G401 (cell line): ENCODE measurements around the gene CDHR3. TPM values are rescaled to one million over a fixed set of nuclear protein-coding genes. Genes with fewer than 3 reads are reported as not detected.

Experiments used
- DNase-seq: peaks from one replicate; pipeline ENCODE4 v3.0.0-alpha.2; 2015; ENCODE audit warnings: low spot score
- in situ Hi-C: cut with HindIII; loops from 2 replicates; pipeline ENCODE4 v1.10.0; 2016; ENCODE audit warnings: low sequenced_read_pairs, mixed read lengths
- total RNA-seq: library from RNA; depleted of rRNA; stranded (reverse); fragments of >200 nt; shearing (Covaris generic); gene quantifications from 2 replicates; pipeline ENCODE4 v1.2.3, GENCODE V29; 2014

Gene CDHR3
- total RNA-seq, 1 experiment from 2014 or later, result 1.8 TPM

DNA sequence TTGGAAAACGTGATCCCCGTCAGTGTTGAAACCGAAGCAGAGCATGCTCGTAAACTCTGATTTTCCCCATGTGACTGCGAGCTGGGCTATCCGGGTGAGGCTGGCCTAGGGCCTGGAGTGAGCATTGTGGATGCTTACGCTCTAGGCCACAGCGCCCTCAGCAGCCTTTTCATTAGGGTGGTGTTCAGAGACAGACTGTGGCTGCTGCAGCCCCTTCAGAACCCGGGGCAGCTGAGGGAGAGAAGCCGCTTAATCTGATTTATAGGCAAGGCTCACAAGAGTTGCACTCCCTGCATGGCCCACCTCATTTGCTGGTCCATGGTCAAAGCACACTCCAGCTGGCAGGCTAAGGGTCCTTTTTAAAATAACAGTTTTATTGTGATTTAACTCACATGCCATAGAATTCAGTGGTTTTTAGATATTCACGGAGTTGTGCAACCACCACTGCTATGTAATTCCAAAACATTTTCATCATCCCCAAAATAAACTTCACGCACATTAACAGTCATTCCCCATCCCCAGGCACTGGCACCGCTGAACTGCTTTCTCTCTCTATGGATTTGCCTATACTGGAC, 76.5 kb downstream of the CDHR3 start:
- no peak for DNase-seq
- in situ Hi-C loops, result no loop called here

GRCh38 chr7:106041140-106041717, 78.2 kb downstream of the CDHR3 start:
- in situ Hi-C loops, result no loop called here
- peak; percentile 61 for DNase-seq

- in situ Hi-C loops, result no loop called here
- DNase-seq, result no peak
Observed at GRCh38 chr7:106042196-106042611, 79.1 kb downstream of the CDHR3 start.

DNA sequence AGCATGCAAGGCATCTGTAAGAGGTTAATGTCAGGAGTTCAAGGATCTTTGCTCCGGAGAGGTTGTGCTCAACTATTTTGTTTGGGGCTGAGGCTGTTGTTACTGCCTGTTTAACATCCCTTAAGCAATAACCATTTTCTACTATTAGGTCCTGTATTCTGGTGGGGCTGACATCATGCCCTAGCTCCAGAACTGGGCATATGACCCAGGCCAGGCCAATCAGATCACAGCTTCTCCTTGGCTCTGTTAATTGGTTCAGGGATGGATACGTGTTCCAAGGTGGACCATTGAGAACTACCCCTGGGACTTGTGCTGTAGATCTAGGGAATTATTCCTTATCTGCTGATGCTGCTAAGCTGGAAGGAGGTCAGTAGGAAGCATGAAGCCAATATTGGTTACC, 82.1 kb downstream of the CDHR3 start:
- in situ Hi-C loops, result no loop called here
- no peak for DNase-seq

- DNase-seq, result no peak
- in situ Hi-C loops, result no loop called here
Observed at GRCh38 chr7:106045586-106045985, 82.5 kb downstream of the CDHR3 start.

- in situ Hi-C loops, result no loop called here
- DNase-seq, result peak; percentile 55
Observed at GRCh38 chr7:106047184-106047583, 84.1 kb downstream of the CDHR3 start.

DNA sequence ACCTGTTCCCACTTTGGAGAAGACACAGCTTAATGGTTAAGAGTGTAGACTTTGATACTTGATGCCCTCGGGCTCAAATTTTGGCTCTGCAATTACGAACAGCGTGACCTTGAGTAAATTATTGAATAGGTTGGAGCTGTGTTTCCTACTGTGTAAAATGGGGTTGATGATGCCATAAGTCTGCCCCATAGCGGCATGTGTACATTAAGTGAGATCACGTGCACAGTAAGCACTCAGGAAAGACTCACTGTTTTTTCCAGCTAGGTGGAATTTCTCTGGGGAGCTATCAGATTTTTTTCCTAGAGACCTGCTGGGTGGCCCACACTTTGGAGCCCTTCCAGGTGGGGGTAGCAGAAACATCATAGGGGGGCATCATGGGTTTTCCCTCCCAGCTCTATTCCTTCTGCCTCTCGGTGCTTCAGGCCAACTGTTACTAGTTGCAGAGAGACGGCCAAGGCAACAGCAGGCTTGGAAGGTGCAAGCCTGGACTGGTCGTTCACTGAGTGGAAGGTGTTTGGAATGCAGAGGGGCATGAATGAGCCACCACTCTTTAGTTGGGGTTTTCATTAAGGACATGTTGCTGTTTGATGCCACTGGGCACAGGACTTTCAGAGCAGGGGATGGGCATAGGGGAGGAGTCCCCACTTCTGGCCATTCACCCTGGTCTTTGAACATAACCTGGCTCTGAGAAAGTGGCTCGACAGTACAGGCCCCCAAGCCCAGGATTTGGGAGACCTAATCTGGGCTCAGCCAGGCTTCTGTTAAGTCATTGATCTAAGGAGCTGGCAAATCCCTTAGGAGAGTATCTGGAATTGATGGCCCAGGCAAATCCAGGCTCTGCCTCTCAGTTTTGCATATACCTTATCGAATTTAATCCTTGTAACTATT, 85.0 kb downstream of the CDHR3 start:
- in situ Hi-C loops, result no loop called here
- DNase-seq, result peak; percentile 65

DNA sequence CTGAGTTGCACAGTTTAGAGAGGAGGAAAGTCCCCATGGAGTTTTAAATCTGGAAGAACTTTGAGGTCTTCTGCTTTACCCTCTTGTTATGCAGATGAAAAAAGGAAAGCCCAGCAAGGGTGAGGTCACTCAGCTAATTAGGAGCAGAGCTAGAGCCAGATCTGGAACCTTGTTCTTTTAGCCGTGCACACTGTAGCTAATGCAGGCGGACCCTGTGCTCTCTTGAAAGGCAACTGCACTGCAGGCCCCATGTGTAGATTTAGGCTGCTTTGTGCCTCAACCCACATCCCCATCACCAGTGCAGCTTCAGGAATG, 85.6 kb downstream of the CDHR3 start:
- DNase-seq, result no peak
- in situ Hi-C loops, result no loop called here

GRCh38 chr7:106049139-106049752, 86.2 kb downstream of the CDHR3 start:
- in situ Hi-C loops, result no loop called here

GRCh38 chr7:106050002-106050745, 87.1 kb downstream of the CDHR3 start:
- in situ Hi-C loops, result no loop called here
- DNase-seq, result no peak

More at GRCh38 chr7:106049139-106049752, 86.2 kb downstream of the CDHR3 start:
- DNase-seq, result no peak

DNA sequence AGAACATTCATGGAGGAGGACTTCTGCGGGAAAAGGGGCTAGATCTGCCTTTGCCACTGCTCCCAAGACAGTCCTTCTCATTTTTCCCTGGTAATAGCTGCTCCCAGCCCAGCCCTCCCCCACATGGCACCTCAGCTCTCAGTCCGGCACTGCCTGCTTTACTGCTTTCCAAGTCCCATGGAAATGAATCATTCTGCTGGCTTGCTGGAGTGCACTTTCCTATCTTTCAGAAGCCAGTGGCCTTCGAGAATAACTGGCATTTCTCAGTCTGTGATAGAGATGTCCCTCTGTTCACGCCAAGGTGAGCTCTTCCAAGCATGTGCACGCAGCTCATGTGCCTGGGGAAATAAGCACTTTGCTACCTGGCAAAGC, 87.7 kb downstream of the CDHR3 start:
- no peak for DNase-seq
- in situ Hi-C loops, result no loop called here

DNA sequence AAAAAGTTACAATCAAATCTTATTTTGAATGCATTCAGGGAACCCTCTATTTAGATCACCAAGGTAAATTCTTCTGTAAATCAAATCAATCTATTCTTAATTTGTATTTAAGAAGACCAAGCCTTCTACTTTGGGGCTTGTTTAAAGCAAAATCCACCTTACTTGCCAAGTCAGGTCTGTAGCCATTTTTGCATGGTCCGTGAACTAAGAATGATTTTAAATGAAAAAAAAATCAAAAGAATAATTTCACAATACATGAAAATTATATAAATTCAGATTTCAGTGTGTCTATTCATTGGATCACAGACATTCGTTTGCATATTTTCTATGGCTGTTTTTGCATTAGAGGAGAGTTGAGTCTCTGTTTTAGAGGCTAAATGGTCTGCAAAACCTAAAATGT, 89.6 kb downstream of the CDHR3 start:
- in situ Hi-C loops, result no loop called here
- DNase-seq, result no peak

DNA sequence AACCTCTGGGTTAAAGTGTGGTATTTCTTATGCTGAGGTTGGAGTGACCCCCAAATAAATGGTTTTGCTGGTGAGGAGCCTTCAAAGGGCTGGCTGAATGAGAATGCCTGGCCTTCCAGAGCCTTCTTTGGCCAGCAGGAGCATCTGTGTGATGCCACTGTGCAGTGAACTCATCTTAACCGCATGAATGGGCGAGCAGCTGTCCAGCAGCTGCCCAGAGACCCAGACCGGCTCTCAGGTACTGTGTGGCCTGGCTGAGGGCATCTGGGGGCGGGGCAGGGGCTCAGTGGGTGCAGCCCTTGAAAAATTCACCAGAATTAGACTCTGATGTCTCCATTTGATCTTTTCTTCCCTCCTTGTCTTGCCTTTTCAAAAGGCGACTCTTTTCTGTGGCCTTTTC, 90.0 kb downstream of the CDHR3 start:
- DNase-seq, result no peak
- in situ Hi-C loops, result no loop called here

- DNase-seq, result no peak
- in situ Hi-C loops, result no loop called here
Observed at GRCh38 chr7:106054156-106054910, 91.3 kb downstream of the CDHR3 start.

- in situ Hi-C loops, result no loop called here
Observed at GRCh38 chr7:106054971-106055532, 92.0 kb downstream of the CDHR3 start.

DNA sequence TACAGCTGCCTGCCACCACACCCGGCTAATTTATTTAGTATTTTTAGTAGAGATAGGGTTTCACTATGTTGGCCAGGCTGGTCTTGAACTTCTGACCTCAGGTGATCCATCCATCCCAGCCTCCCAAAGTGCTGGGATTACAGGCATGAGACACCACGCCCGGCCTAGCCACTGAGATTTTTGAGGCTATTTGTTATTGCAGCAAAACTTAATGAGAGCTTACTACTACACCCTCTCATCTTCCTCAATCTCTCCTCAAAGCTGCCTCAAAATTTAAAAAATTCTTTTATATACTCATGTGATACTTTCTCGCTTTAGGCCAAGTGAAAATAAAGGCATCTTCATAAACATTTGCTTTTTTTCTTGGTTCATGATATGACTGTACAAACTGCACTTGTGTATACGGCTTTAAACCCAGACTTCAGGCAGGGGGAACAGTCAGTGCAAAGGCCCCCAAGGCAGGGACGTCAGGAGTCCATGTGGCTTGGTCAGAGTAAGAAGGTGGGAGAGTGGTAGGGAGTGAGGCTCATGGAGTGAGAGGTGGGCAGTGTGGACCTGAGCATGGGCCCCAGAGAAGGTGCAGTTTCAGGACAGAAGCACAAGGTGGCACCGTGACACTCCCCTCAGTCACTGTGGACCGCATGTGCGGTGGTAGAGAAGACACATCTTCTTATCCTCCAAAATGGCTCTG, 93.6 kb downstream of the CDHR3 start:
- in situ Hi-C loops, result no loop called here
- DNase-seq, result peak; percentile 84

More at GRCh38 chr7:106054971-106055532, 92.0 kb downstream of the CDHR3 start:
- peak; percentile 74 for DNase-seq

GRCh38 chr7:106057204-106057961, 94.3 kb downstream of the CDHR3 start:
- in situ Hi-C loops, result no loop called here

More at GRCh38 chr7:106057204-106057961, 94.3 kb downstream of the CDHR3 start:
- DNase-seq, result no peak
